Effector CD8-positive, alpha-beta T cell (primary cell): Measurements from ENCODE around the gene RIMKLB.

Experiments
- DNase-seq: peaks from one replicate; lab custom pipeline; 2025; lab: John Stamatoyannopoulos, UW
- total RNA-seq, 4 experiments: gene quantifications; one replicate each; lab custom pipeline; 2026; lab: John Stamatoyannopoulos, UW

RIMKLB gene, protein sequence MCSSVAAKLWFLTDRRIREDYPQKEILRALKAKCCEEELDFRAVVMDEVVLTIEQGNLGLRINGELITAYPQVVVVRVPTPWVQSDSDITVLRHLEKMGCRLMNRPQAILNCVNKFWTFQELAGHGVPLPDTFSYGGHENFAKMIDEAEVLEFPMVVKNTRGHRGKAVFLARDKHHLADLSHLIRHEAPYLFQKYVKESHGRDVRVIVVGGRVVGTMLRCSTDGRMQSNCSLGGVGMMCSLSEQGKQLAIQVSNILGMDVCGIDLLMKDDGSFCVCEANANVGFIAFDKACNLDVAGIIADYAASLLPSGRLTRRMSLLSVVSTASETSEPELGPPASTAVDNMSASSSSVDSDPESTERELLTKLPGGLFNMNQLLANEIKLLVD
- 29.1 to 42.4 (median 33.7) reads per million in 4 experiments for total RNA-seq

DNA sequence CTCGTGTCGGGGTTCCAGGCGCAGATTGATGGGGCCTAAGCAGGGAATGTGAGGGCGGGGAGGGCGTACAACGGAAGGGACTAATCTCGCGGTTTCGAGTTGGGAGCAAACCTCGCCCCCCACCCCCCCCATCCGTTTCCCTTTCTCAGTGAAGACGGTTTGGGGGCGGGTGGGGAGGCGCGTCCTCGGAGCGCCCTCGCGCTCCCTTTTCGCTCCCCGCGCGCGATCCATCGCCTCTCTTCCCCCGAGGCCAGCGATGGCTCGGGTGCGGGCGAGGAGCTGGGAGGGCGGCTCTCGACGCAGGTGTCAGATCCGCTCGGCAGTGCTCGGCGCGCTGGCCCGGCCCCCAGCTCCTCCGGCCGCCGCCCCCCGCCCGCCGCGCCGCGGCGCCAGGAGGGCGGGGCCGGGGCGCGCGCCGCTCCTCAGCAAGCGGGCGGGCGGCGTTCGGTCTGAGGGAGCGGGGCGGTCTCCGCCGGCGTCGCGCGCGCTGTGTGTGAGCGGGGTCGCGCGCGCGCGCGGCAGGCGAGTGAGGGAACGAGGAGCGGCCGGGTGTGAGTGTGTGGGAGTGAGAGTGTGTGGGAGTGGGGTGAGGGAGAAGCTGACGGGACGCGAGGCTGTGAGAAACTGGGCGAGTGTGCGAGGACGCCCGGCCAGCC is at the start of gene RIMKLB:
TSS of gene RIMKLB (plus strand) at position 516 of the 656 bp plus-strand sequence. CDS start 15,876 bp downstream, outside the sequence.
- peak; percentile 60 for DNase-seq

- no peak for DNase-seq
Measured at GRCh38 chr12:8648576-8649205, 49.1 kb upstream of the RIMKLB start.

- no peak for DNase-seq
Measured at GRCh38 chr12:8655421-8655820, 42.4 kb upstream of the RIMKLB start.

- no peak for DNase-seq
Measured at GRCh38 chr12:8658346-8658745, 39.4 kb upstream of the RIMKLB start.

GRCh38 chr12:8661016-8661415 is 36.8 kb upstream of the RIMKLB start:
- no peak for DNase-seq

- no peak for DNase-seq
Measured at GRCh38 chr12:8661751-8662150, 36.0 kb upstream of the RIMKLB start.

GRCh38 chr12:8662593-8662992 is 35.2 kb upstream of the RIMKLB start, which contains the start of gene MFAP5:
Gene MFAP5 (minus strand): TSS chr12:8662826. CDS start chr12:8662104, 722 bp downstream.
- DNase-seq, result no peak

GRCh38 chr12:8664228-8664913 is 33.4 kb upstream of the RIMKLB start:
- DNase-seq, result no peak

- no peak for DNase-seq
Measured at GRCh38 chr12:8665759-8666158, 32.0 kb upstream of the RIMKLB start.

DNA sequence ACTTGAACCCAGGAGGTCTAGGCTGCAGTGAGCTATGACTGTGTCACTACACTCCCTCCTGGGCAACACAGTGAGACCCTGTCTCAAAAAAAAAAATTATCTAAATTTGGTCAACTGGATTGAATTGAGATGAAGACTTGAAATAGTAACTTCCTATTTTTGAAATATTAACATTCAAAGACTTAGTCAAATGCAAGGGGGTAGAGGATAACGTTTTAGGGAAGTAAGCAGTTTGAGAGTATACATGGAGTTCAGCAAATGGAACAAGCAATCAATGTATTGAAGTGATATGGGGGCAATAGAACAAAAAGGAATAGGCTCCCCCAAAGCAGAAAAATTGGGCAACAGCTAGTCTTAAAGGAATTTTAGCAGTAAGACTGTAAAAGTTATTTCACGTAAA is 30.5 kb upstream of the RIMKLB start:
- DNase-seq, result no peak

- DNase-seq, result no peak
Measured at GRCh38 chr12:8668441-8668840, 29.4 kb upstream of the RIMKLB start.

GRCh38 chr12:8672381-8672780 is 25.4 kb upstream of the RIMKLB start:
- DNase-seq, result no peak

DNA sequence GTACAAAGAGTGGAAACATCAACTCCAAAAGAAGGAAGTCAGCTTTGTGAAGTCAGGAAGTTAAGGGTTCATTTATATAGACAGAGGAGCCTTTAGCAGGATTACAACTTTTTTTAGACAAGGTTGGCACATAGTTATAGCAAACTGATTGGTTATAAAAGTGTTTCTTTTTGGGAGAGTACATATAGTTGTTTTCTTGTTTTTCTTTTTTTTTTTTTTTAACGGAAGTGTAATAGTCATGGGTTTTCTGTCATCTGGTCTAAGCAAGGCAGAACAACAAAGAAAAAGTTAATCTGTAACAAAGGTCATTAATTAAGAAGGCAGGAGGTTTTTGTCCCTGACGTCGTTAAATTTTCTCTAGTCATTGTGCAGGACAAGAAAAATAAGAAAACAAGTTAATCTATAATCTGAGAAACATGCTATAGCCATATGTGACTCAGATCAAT is 22.2 kb upstream of the RIMKLB start:
- DNase-seq, result no peak

DNA sequence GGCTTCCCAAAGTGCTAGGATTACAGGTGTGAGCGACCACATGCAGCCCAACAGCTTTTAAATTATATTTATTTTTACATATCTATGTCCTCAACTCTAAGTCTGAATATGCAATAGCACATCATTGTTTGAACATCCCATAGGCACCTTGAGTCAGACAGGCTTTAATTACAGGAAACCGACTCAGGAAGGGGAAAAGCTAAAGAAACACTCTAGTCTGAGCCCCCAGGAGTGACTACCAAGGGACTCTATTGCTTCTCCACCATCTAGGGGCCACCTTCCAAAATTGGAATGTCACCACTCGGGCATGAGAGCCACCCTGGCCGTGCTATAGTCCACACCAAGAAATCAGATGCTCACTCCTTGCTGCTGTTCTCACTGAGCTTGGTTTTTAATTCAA is 21.1 kb upstream of the RIMKLB start:
- no peak for DNase-seq

GRCh38 chr12:8677362-8677761 is 20.4 kb upstream of the RIMKLB start:
- no peak for DNase-seq

DNA sequence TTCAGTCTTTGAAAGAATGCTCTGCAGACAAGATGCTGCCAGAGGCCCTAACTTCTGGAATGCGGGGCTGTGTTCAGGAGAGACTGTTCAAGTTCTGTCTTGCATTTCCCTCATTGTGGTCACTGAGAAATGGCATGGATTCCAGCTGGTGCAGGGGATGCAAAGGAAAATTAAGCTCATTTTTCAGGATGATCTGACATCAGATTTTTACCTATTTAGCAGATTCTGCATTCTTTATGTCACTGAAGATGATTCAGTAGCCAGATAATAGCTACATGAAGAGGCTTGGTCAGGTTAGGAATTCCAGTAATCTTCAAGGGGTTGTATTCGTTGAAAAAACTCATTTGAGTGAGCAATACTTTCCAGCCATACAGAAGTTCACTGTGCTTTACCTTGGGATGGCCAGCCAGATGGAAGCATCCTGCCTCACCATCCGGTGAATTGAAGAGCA is 19.1 kb upstream of the RIMKLB start:
- no peak for DNase-seq

- no peak for DNase-seq
Measured at GRCh38 chr12:8680533-8680932, 17.3 kb upstream of the RIMKLB start.

DNA sequence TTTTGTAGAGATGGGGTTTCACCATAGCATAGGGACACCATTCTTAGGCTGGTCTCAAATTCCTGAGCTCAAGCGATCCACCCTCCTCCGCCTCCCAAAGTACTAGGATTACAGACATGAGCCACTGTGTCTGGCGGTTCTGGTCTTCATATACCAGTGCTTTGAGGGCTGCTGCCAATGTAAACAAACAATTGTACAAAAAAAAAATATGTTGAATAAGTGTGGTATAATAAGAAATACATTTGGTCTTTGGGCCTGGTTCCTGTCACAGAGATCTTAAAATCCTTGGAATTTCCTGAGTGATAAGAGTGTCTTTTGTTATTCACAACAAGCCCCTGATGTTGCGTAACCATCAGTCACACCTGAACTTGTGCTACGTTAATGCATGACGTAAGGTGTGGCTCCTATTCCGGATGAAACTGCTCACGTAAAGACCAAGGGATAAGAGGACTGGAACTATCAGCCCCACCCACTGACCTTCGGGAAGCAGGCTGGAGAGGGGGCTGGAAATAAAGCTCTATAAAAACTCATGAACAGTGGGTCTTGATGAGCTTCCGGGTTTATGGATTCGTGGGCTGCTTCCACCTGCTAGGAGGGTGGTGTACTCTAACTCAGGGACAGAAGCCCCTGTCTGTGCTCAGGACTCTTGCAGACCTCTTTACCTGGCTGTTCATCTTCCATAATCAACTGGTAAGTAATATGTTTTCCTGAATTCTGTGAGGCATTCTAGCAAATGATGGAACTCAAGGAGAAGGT is 16.5 kb upstream of the RIMKLB start:
- no peak for DNase-seq

GRCh38 chr12:8685051-8685450 is 12.7 kb upstream of the RIMKLB start:
- no peak for DNase-seq

- DNase-seq, result no peak
Measured at GRCh38 chr12:8687846-8688601, 9.8 kb upstream of the RIMKLB start.
